ENCODE measurements around the gene RFX8. TPM values are rescaled to one million over a fixed set of nuclear protein-coding genes. Genes with fewer than 3 reads are reported as not detected.
A peak's percentile ranks its signal among the peaks of the same experiment; 100 is the strongest.

The RFX8 gene
- total and polyA plus RNA-seq, 2 of the 13 experiments (the other 11 are each of a cell fraction or from before 2014, with no cell fraction given): not detected

GRCh38 chr2:101479810-101480209 is 4.9 kb upstream of the RFX8 start (continued):
- no peak for TF ChIP-seq U2AF1 (optimal IDR thresholded peaks at IDR 0.05; ENCODE audit: low read depth, low read length)
- TF ChIP-seq SNRNP70 (IDR thresholded peaks at IDR 0.05; ENCODE audit: low read depth, low read length): no peak
- no peak for TF ChIP-seq TCF7 (IDR thresholded peaks at IDR 0.05; ENCODE audit: low read depth)
- TF ChIP-seq SMAD3 (CRISPR knock-in tag; IDR thresholded peaks at IDR 0.05): no peak
- TF ChIP-seq, protein P1, sequence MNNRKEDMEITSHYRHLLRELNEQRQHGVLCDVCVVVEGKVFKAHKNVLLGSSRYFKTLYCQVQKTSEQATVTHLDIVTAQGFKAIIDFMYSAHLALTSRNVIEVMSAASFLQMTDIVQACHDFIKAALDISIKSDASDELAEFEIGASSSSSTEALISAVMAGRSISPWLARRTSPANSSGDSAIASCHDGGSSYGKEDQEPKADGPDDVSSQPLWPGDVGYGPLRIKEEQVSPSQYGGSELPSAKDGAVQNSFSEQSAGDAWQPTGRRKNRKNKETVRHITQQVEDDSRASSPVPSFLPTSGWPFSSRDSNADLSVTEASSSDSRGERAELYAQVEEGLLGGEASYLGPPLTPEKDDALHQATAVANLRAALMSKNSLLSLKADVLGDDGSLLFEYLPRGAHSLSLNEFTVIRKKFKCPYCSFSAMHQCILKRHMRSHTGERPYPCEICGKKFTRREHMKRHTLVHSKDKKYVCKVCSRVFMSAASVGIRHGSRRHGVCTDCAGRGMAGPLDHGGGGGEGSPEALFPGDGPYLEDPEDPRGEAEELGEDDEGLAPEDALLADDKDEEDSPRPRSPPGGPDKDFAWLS (CRISPR knock-in tag; IDR thresholded peaks at IDR 0.05; ENCODE audit: borderline replicate concordance): no peak
- no peak for TF ChIP-seq CBX5 (CRISPR knock-in tag; IDR thresholded peaks at IDR 0.05; ENCODE audit: borderline replicate concordance)
- TF ChIP-seq, protein P2, sequence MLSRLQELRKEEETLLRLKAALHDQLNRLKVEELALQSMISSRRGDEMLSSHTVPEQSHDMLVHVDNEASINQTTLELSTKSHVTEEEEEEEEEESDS (CRISPR knock-in tag; IDR thresholded peaks at IDR 0.05; ENCODE audit: borderline replicate concordance): no peak

DNA sequence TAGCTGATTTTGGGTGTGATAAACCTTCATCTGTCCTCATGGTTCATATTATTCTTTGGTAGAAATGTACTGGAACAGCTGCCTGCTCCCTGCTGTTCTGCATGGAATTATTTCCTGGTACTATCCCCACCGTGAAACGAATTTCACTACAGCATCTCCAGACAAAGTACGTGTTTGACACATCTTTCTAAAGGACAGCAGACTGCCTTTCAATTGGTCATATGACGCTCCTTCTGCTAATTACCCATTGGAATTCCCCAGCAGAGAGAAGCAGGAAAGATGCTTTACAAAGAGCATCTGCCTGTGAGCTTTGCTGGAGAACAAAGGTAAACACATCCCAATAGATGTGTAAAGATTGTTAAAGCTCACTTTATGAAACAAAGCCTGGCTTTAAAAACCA is 4.4 kb upstream of the RFX8 start:
- Histone ChIP-seq H3K4me3 (replicated peaks in 1 of 3; ENCODE audit: insufficient read depth in 1 of 3, low read depth in 2 of 3, low read length in 3 of 3) (no peak overlapping the region), H2AFZ (ENCODE audit: low read length) (no peak overlapping the region), H4K20me1 (ENCODE audit: insufficient read depth, low read length) (no peaks in the 10 kb centered on the region), H3K9ac (ENCODE audit: insufficient read depth, low read depth, low read length) (no peak overlapping the region), H3K27ac (ENCODE audit: extremely low read length, insufficient read depth, low read length) (no peak overlapping the region), H3K4me1 (ENCODE audit: insufficient read depth, low read length) (peaks cover 5% of the 10 kb centered on the region), H3K27me3 (ENCODE audit: control insufficient read depth in 1 of 2, insufficient read depth in 2 of 2, low read length in 2 of 2) (peaks cover 8 to 38% of the 10 kb centered on the region in 2 experiments; a peak in 4 of 5 replicates), H3K79me2 (ENCODE audit: insufficient read depth, low read length) (no peaks in the 10 kb centered on the region), H3K9me3 (ENCODE audit: low read length) (no peaks in the 10 kb centered on the region), H3K4me2 (ENCODE audit: low read depth, low read length) (no peak overlapping the region), H3K36me3 (replicated peaks in 1 of 2; ENCODE audit: control insufficient read depth in 1 of 2, insufficient read depth in 2 of 2, low read length in 2 of 2) (no peaks in the 10 kb centered on the region)
- intact Hi-C loops (cut with micrococcal nuclease; ENCODE audit: unreplicated experiment) (no loop called here), in situ Hi-C loops (cut with HindIII; ENCODE audit: extremely low pct_ligation_motif_present, low pct_unique_long_range_greater_than_20kb) (no loop called here)
- 10% methylated on average over 4 of the region's 4 CpGs for WGBS (ENCODE audit: low lambda C conversion rate)
- no peak for DNase-seq (ENCODE audit: low spot score)
- TF ChIP-seq ZNF563 (CRISPR knock-in tag; IDR thresholded peaks at IDR 0.05) (no peak), NPAS2 (CRISPR knock-in tag; IDR thresholded peaks at IDR 0.05; ENCODE audit: borderline replicate concordance) (no peak), ARHGAP35 (CRISPR knock-in tag; IDR thresholded peaks at IDR 0.05; ENCODE audit: borderline replicate concordance) (no peak), BHLHE40 (IDR thresholded peaks at IDR 0.05; ENCODE audit: low read length) (no peak), JDP2 (CRISPR knock-in tag; IDR thresholded peaks at IDR 0.05; ENCODE audit: borderline replicate concordance) (no peak), CREB1 (IDR thresholded peaks at IDR 0.05) (peak; percentile 52; the same call in 1 of the 2 replicates), CREB1 (CRISPR knock-in tag; IDR thresholded peaks at IDR 0.05) (no peak)
- TF ChIP-seq, protein P3, sequence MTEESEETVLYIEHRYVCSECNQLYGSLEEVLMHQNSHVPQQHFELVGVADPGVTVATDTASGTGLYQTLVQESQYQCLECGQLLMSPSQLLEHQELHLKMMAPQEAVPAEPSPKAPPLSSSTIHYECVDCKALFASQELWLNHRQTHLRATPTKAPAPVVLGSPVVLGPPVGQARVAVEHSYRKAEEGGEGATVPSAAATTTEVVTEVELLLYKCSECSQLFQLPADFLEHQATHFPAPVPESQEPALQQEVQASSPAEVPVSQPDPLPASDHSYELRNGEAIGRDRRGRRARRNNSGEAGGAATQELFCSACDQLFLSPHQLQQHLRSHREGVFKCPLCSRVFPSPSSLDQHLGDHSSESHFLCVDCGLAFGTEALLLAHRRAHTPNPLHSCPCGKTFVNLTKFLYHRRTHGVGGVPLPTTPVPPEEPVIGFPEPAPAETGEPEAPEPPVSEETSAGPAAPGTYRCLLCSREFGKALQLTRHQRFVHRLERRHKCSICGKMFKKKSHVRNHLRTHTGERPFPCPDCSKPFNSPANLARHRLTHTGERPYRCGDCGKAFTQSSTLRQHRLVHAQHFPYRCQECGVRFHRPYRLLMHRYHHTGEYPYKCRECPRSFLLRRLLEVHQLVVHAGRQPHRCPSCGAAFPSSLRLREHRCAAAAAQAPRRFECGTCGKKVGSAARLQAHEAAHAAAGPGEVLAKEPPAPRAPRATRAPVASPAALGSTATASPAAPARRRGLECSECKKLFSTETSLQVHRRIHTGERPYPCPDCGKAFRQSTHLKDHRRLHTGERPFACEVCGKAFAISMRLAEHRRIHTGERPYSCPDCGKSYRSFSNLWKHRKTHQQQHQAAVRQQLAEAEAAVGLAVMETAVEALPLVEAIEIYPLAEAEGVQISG (CRISPR knock-in tag; IDR thresholded peaks at IDR 0.05): no peak
- TF ChIP-seq, protein P4, sequence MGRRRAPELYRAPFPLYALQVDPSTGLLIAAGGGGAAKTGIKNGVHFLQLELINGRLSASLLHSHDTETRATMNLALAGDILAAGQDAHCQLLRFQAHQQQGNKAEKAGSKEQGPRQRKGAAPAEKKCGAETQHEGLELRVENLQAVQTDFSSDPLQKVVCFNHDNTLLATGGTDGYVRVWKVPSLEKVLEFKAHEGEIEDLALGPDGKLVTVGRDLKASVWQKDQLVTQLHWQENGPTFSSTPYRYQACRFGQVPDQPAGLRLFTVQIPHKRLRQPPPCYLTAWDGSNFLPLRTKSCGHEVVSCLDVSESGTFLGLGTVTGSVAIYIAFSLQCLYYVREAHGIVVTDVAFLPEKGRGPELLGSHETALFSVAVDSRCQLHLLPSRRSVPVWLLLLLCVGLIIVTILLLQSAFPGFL (CRISPR knock-in tag; IDR thresholded peaks at IDR 0.05): no peak
- BruUV-seq (replicated peaks): no TSS peak
- ChIA-PET POLR2A (no interaction called here), CTCF (ENCODE audit: low intra/inter-chr PET ratio, low total read pairs) (no interaction called here)
- no peak for ATAC-seq
- FAIRE-seq: no peak
